Osteocyte (in vitro differentiated cells): ENCODE measurements around the gene ZC3H15. TPM values are rescaled to one million over a fixed set of nuclear protein-coding genes. Genes with fewer than 3 reads are reported as not detected.
A peak's percentile ranks its signal among the peaks of the same experiment; 100 is the strongest.

ENCODE experiments used
- DNase-seq: peaks from one replicate; pipeline ENCODE4 v3.0.0; 2021; ENCODE audit warnings: mixed read lengths; ENCODE audit not compliant: unreplicated experiment; ENCODE audit errors: extremely low spot score
- H3K27ac Mint-ChIP-seq: one replicate; pipeline ENCODE4 v1.8.0; 2021; ENCODE audit warnings: mild to moderate bottlenecking, mixed read lengths; ENCODE audit not compliant: unreplicated experiment
- H3K27me3 Mint-ChIP-seq: one replicate; pipeline ENCODE4 v1.8.0; 2021; ENCODE audit warnings: mixed read lengths; ENCODE audit not compliant: unreplicated experiment
- H3K36me3 Mint-ChIP-seq: one replicate; pipeline ENCODE4 v1.8.0; 2021; ENCODE audit warnings: mixed read lengths; ENCODE audit not compliant: unreplicated experiment
- H3K4me1 Mint-ChIP-seq: one replicate; pipeline ENCODE4 v1.8.0; 2021; ENCODE audit warnings: mixed read lengths; ENCODE audit not compliant: unreplicated experiment
- H3K4me3 Mint-ChIP-seq: one replicate; pipeline ENCODE4 v1.8.0; 2021; ENCODE audit warnings: mild to moderate bottlenecking, moderate library complexity, mixed read lengths; ENCODE audit not compliant: unreplicated experiment
- H3K9me3 Mint-ChIP-seq: one replicate; pipeline ENCODE4 v1.8.0; 2021; ENCODE audit warnings: mixed read lengths; ENCODE audit not compliant: unreplicated experiment
- CTCF ChIP-seq: fragments of 200-600 bp; sonication (generic); IDR thresholded peaks from 2 replicates; pipeline ENCODE4 v1.5.0; 2021; ENCODE audit warnings: antibody characterized with exemption, mild to moderate bottlenecking, moderate library complexity
- total RNA-seq: library from RNA; stranded (reverse); gene quantifications from 2 replicates; pipeline ENCODE4 v1.2.1, GENCODE V29; 2021

ZC3H15 gene
- total RNA-seq, 1 donor from 2014 or later: 43.7 TPM

GRCh38 chr2:186537019-186537418 is 51.0 kb downstream of the ZC3H15 start:
- no peak overlapping the region for H3K27ac Mint-ChIP-seq

GRCh38 chr2:186540941-186541340 is 54.9 kb downstream of the ZC3H15 start:
- no peaks in the 10 kb centered on the region for H3K9me3 Mint-ChIP-seq
- H3K4me3 Mint-ChIP-seq: peak overlapping the region; percentile 50
- DNase-seq: no peak
- H3K4me1 Mint-ChIP-seq: peaks cover 20% of the 10 kb centered on the region
- no peak for TF ChIP-seq CTCF
- H3K27ac Mint-ChIP-seq: peak overlapping the region; percentile 75
- H3K36me3 Mint-ChIP-seq: no peaks in the 10 kb centered on the region
- H3K27me3 Mint-ChIP-seq: no peaks in the 10 kb centered on the region

More at GRCh38 chr2:186537019-186537418, 51.0 kb downstream of the ZC3H15 start:
- Mint-ChIP-seq H3K27me3 (no peaks in the 10 kb centered on the region), H3K4me1 (peaks cover 30% of the 10 kb centered on the region), H3K4me3 (no peak overlapping the region), H3K9me3 (no peaks in the 10 kb centered on the region), H3K36me3 (no peaks in the 10 kb centered on the region)
- TF ChIP-seq CTCF: no peak
- DNase-seq: no peak

GRCh38 chr2:186542002-186542401 is 55.9 kb downstream of the ZC3H15 start:
- Mint-ChIP-seq H3K27ac (peak overlapping the region; percentile 75), H3K4me1 (peaks cover 20% of the 10 kb centered on the region), H3K9me3 (no peaks in the 10 kb centered on the region), H3K4me3 (no peak overlapping the region), H3K27me3 (no peaks in the 10 kb centered on the region), H3K36me3 (no peaks in the 10 kb centered on the region)
- DNase-seq: no peak
- no peak for TF ChIP-seq CTCF

GRCh38 chr2:186543561-186544131 is 57.6 kb downstream of the ZC3H15 start:
- Mint-ChIP-seq H3K4me1 (peaks cover 20% of the 10 kb centered on the region), H3K9me3 (no peaks in the 10 kb centered on the region), H3K27me3 (no peaks in the 10 kb centered on the region), H3K4me3 (no peak overlapping the region), H3K36me3 (no peaks in the 10 kb centered on the region), H3K27ac (no peak overlapping the region)
- no peak for TF ChIP-seq CTCF
- no peak for DNase-seq

GRCh38 chr2:186544255-186544675 is 58.2 kb downstream of the ZC3H15 start:
- no peak for TF ChIP-seq CTCF
- Mint-ChIP-seq H3K27ac (no peak overlapping the region), H3K4me3 (peak overlapping the region; percentile 56), H3K9me3 (no peaks in the 10 kb centered on the region), H3K36me3 (no peaks in the 10 kb centered on the region), H3K4me1 (peaks cover 20% of the 10 kb centered on the region), H3K27me3 (no peaks in the 10 kb centered on the region)
- no peak for DNase-seq
